ENCODE results near the gene ADAM8.

DNA sequence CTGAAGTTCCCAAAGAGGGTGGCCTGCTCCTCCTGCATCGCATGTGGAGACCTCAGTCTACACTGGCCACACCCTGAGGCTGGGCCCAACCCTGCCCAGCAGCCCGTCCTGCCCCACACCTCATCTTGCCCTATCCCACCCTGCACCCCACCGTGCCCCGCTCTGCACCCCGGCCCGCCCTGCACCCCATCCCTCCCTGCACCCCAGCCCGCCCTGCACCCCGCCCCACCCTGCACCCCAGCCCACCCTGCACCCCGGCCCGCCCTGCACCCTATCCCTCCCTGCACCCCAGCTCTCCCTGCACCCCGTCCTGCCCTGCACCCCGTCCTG, 24.5 kb downstream of the ADAM8 start:
- TF ChIP-seq POLR2AphosphoS5 (IDR thresholded peaks at IDR 0.05) (no peak), CTCF (IDR thresholded peaks at IDR 0.05) (no peak), POLR2A (IDR thresholded peaks at IDR 0.05) (no peak)
